HFFc6 (cell line): Measurements from ENCODE around the gene MEFV. TPM values are rescaled to one million over a fixed set of nuclear protein-coding genes. Genes with fewer than 3 reads are reported as not detected.

Experiments used
- DNase-seq: peaks from one replicate; pipeline ENCODE4 v3.0.0-alpha.2; 2018
- H3K27ac Mint-ChIP-seq: 2 replicates; pipeline ENCODE4 v1.8.0; 2020; ENCODE audit warnings: mild to moderate bottlenecking, mixed read lengths
- H3K27me3 Mint-ChIP-seq: 2 replicates; pipeline ENCODE4 v1.8.0; 2021; ENCODE audit warnings: mild to moderate bottlenecking, moderate library complexity, mixed read lengths; ENCODE audit not compliant: insufficient read depth
- H3K36me3 Mint-ChIP-seq: 2 replicates; pipeline ENCODE4 v1.8.0; 2021; ENCODE audit warnings: low read depth, mixed read lengths
- H3K4me1 Mint-ChIP-seq: 2 replicates; pipeline ENCODE4 v1.8.0; 2020; ENCODE audit warnings: low read depth, mixed read lengths
- H3K4me3 Mint-ChIP-seq: 2 replicates; pipeline ENCODE4 v1.8.0; 2020; ENCODE audit warnings: mild to moderate bottlenecking, moderate library complexity, mixed read lengths
- H3K9me3 Mint-ChIP-seq: 2 replicates; pipeline ENCODE4 v1.8.0; 2020; ENCODE audit warnings: mild to moderate bottlenecking, mixed read lengths
- long read RNA-seq: library from polyadenylated mRNA; unstranded; transcript quantifications from one replicate; pipeline ENCODE4 v2.0.0, GENCODE V29; 2019
- total RNA-seq, 6 experiments: library from RNA; stranded (reverse); fragmentation: NEBNext Ultra II Directional; extraction: Animal tissue kit (Norgen Biotek cat#: 25700); gene quantifications; 2 replicates in 1 of 6; 3 replicates in 5 of 6; pipeline ENCODE4 v1.2.3, GENCODE V29; 2021
- TF ChIP-seq, protein P1 (sequence below): fragments of 200-600 bp; sonication (generic); IDR thresholded peaks from 2 replicates; pipeline ENCODE4 v1.5.0; 2021; ENCODE audit warnings: antibody characterized with exemption, mild to moderate bottlenecking

Gene MEFV, protein sequence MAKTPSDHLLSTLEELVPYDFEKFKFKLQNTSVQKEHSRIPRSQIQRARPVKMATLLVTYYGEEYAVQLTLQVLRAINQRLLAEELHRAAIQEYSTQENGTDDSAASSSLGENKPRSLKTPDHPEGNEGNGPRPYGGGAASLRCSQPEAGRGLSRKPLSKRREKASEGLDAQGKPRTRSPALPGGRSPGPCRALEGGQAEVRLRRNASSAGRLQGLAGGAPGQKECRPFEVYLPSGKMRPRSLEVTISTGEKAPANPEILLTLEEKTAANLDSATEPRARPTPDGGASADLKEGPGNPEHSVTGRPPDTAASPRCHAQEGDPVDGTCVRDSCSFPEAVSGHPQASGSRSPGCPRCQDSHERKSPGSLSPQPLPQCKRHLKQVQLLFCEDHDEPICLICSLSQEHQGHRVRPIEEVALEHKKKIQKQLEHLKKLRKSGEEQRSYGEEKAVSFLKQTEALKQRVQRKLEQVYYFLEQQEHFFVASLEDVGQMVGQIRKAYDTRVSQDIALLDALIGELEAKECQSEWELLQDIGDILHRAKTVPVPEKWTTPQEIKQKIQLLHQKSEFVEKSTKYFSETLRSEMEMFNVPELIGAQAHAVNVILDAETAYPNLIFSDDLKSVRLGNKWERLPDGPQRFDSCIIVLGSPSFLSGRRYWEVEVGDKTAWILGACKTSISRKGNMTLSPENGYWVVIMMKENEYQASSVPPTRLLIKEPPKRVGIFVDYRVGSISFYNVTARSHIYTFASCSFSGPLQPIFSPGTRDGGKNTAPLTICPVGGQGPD
- total RNA-seq = under 1 TPM in 1 of 6 experiments, not detected in 5; 0.09 TPM
- long read RNA-seq = 0 reads

DNA sequence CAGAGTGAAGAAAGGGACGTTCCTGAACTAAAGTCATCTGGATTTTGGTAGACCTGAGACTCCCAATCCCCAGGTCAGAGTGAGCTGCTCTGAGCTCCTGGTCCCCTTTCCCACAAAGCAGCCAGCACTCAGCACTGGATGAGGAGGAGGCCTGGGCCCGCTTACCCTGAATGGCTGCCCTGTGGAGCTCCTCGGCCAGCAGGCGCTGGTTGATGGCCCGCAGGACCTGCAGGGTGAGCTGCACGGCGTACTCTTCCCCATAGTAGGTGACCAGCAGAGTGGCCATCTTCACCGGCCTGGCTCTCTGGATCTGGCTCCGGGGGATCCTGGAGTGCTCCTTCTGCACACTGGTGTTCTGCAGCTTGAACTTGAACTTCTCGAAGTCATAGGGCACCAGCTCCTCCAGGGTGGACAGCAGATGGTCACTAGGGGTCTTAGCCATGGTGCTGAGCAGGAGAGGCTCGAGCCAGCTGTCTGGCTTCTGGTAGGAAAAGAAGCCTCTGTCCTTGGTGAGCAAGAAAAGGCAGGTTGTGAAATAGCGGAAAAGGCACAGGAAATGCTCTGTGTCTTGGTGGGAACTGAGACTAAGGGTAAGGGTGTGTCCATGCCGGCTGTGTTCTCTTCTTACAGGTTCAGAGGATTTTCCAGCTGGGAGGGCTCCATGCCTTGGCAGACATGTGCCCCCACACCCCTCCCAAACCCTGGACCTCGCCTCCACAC, at the start of gene MEFV:
MEFV (minus strand) TSS at position 488 of the 720 bp plus-strand sequence; CDS start at position 442, 46 bp downstream.
- Mint-ChIP-seq H3K9me3 (no peaks in the 10 kb centered on the region), H3K4me3 (no peak within 1 kb of the TSS), H3K36me3 (no peaks in the 10 kb centered on the region), H3K4me1 (no peaks in the 10 kb centered on the region), H3K27ac (no peak within 1 kb of the TSS), H3K27me3 (peaks cover 9% of the 10 kb centered on the region)
- TF ChIP-seq, protein P1, sequence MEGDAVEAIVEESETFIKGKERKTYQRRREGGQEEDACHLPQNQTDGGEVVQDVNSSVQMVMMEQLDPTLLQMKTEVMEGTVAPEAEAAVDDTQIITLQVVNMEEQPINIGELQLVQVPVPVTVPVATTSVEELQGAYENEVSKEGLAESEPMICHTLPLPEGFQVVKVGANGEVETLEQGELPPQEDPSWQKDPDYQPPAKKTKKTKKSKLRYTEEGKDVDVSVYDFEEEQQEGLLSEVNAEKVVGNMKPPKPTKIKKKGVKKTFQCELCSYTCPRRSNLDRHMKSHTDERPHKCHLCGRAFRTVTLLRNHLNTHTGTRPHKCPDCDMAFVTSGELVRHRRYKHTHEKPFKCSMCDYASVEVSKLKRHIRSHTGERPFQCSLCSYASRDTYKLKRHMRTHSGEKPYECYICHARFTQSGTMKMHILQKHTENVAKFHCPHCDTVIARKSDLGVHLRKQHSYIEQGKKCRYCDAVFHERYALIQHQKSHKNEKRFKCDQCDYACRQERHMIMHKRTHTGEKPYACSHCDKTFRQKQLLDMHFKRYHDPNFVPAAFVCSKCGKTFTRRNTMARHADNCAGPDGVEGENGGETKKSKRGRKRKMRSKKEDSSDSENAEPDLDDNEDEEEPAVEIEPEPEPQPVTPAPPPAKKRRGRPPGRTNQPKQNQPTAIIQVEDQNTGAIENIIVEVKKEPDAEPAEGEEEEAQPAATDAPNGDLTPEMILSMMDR = no peak
- DNase-seq = no peak

DNA sequence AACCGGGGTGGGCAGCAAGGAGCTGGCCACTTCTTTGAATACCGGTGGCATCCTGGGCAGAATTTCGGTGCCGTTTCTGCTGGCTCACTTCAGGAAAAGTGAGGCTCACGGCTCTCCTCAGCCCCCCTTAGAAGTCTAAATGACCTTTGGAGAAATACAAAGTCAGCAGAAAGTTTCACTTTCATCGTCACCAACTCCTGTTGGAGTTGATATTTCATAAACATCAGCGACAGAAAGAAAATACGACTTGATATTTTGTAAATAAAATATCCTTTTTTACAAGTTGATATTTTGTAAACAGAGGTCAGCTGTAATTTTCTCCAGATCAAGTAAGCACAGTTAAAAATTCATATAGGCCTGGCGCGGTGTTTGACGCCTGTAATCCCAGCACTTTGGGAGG, 49.6 kb upstream of the MEFV start:
- Mint-ChIP-seq H3K36me3 (peaks cover 68% of the 10 kb centered on the region), H3K27me3 (peaks cover 9% of the 10 kb centered on the region), H3K4me1 (peaks cover 8% of the 10 kb centered on the region), H3K4me3 (peak overlapping the region; percentile 82), H3K27ac (peak overlapping the region; percentile 54; the same call in 1 of the 2 replicates), H3K9me3 (peaks cover 74% of the 10 kb centered on the region)
- no peak for DNase-seq
- TF ChIP-seq, protein P1 = no peak

DNA sequence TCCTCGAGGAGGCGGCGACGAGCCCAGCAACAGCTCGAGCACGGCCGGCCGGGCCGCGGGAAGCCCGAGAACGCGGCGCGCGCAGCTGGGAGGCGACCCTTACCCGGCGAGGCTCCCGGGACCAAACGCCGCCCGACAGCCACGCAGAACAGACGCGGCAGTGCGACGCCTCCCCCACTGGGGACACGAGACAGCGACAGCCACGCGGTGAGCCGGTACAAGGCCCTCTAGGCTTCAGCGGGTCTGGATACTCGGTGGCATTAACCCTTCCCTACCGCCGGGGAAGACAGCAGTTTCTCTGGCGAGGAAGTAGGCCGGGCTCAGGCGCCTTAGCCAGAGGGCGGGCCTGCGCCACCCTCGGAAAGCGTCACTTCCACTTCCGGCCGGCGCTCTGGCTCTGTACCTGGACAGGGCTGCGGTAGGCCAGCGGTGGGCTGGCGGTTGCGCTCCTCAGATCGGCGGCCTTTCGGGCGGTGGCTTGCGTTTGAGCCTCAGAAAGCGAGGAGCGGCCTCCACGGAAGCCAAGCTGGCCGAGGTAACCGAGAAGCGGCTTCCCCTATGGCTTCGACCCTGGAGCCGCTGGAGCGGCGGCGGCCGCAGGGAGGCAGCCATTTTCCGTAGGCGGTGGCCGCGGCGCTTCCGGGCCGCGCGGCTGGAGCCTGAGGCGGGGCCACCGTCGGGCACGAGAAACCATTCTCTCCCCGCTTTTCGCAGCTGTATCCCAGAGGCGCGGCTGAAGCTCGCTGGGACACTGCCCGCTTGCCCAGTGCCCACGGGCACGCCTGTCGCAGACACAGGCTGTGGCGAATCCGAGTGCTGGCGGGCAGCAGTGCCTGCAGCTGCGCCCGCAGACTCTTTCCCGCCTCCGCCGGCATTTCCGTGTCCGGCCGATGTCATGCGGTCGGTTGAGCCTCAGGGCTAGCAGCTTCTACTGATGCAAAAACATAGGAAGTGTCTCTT, 49.0 kb upstream of the MEFV start, which contains the start of the genes TIGD7 and ZNF75A:
TIGD7 (minus strand) TSS at position 322 of the 960 bp plus-strand sequence. CDS start 4,816 bp downstream, outside the sequence.
ZNF75A (plus strand) TSS at position 389 of the 960 bp plus-strand sequence. CDS start 2,932 bp downstream, outside the sequence.
- H3K9me3 Mint-ChIP-seq = peaks cover 73% of the 10 kb centered on the region
- peak; percentile 82 for DNase-seq
- peaks cover 68% of the 10 kb centered on the region for H3K36me3 Mint-ChIP-seq
- H3K27ac Mint-ChIP-seq = peak within 1 kb of the TSS; percentile 72
- H3K4me3 Mint-ChIP-seq = peak within 1 kb of the TSS; percentile 82
- TF ChIP-seq, protein P1 = no peak
- peaks cover 8% of the 10 kb centered on the region for H3K4me1 Mint-ChIP-seq
- H3K27me3 Mint-ChIP-seq = peaks cover 9% of the 10 kb centered on the region

DNA sequence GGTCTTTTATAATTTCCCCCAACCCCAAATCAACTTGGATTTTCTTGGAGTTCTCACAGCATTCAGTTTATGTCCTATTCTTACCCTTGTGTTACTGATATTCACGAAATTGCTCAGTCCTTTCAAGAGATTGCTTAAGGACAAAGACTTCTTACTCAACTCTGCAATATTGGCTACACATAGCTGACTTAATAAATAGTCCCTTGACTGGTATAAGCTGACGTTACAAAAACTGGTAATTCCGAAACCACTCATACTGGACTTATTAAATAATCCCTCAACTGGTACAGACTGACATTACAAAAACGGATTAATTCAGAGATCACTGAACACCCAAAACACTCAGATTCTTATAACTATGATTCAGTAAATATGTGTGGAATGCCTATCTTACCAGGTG, 47.9 kb upstream of the MEFV start:
- peaks cover 9% of the 10 kb centered on the region for H3K27me3 Mint-ChIP-seq
- peaks cover 8% of the 10 kb centered on the region for H3K4me1 Mint-ChIP-seq
- H3K36me3 Mint-ChIP-seq = peaks cover 69% of the 10 kb centered on the region
- peak overlapping the region; percentile 72 for H3K27ac Mint-ChIP-seq
- H3K9me3 Mint-ChIP-seq = peaks cover 73% of the 10 kb centered on the region
- H3K4me3 Mint-ChIP-seq = peak overlapping the region; percentile 82
- DNase-seq = no peak
- TF ChIP-seq, protein P1 = no peak
